Type B pancreatic cell (in vitro differentiated cells): Measurements from ENCODE around the gene DEXI. TPM values are rescaled to one million over a fixed set of nuclear protein-coding genes. Genes with fewer than 3 reads are reported as not detected.
"Not testable (repeated sequence)": the region's sequence is repeated elsewhere in the genome, so short reads cannot be mapped to it uniquely, and the experiment has no call there.

Experiments used
- DNase-seq: peaks from one replicate; pipeline ENCODE4 v3.0.0; 2021; ENCODE audit warnings: mixed read lengths; ENCODE audit not compliant: unreplicated experiment; ENCODE audit errors: extremely low spot score
- H3K27ac Mint-ChIP-seq: 2 replicates; pipeline ENCODE4 v1.8.0; 2021; ENCODE audit warnings: mild to moderate bottlenecking, mixed read lengths
- H3K27me3 Mint-ChIP-seq: 2 replicates; pipeline ENCODE4 v1.8.0; 2021; ENCODE audit warnings: mixed read lengths
- H3K36me3 Mint-ChIP-seq: 2 replicates; pipeline ENCODE4 v1.8.0; 2021; ENCODE audit warnings: mixed read lengths
- H3K4me1 Mint-ChIP-seq: one replicate; pipeline ENCODE4 v1.8.0; 2021; ENCODE audit warnings: mixed read lengths; ENCODE audit not compliant: unreplicated experiment
- H3K4me3 Mint-ChIP-seq: 2 replicates; pipeline ENCODE4 v1.8.0; 2021; ENCODE audit warnings: mild to moderate bottlenecking, mixed read lengths
- H3K9me3 Mint-ChIP-seq: 2 replicates; pipeline ENCODE4 v1.8.0; 2021; ENCODE audit warnings: mixed read lengths
- CTCF ChIP-seq: fragments of 200-600 bp; sonication (generic); conservative IDR thresholded peaks from 2 replicates; pipeline ENCODE4 v1.5.0; 2021; ENCODE audit warnings: antibody characterized with exemption, mild to moderate bottlenecking
- total RNA-seq: library from RNA; stranded (reverse); gene quantifications from 2 replicates; pipeline ENCODE4 v1.2.1, GENCODE V29; 2021; ENCODE audit warnings: low replicate concordance

Gene DEXI
- total RNA-seq, 1 donor from 2014 or later = 37.7 TPM

- H3K4me3 Mint-ChIP-seq = no peak overlapping the region
- no peaks in the 10 kb centered on the region for H3K27me3 Mint-ChIP-seq
- no peaks in the 10 kb centered on the region for H3K9me3 Mint-ChIP-seq
- no peak for DNase-seq
- H3K4me1 Mint-ChIP-seq = peaks cover 31% of the 10 kb centered on the region
- TF ChIP-seq CTCF = no peak
- no peak overlapping the region for H3K27ac Mint-ChIP-seq
- peaks cover 6% of the 10 kb centered on the region for H3K36me3 Mint-ChIP-seq
These were observed 26.2 kb upstream of the DEXI start for GRCh38 chr16:10968498-10968897.

- no peaks in the 10 kb centered on the region for H3K27me3 Mint-ChIP-seq
- no peak for TF ChIP-seq CTCF
These were observed 25.7 kb upstream of the DEXI start for GRCh38 chr16:10967986-10968385.

GRCh38 chr16:10966559-10966958 is 24.3 kb upstream of the DEXI start:
- H3K9me3 Mint-ChIP-seq, H3K27ac Mint-ChIP-seq, H3K27me3 Mint-ChIP-seq, H3K4me3 Mint-ChIP-seq, DNase-seq, H3K36me3 Mint-ChIP-seq: not testable (repeated sequence)
- peaks cover 18% of the 10 kb centered on the region for H3K4me1 Mint-ChIP-seq

More at GRCh38 chr16:10967986-10968385, 25.7 kb upstream of the DEXI start:
- Mint-ChIP-seq H3K4me1 (peaks cover 27% of the 10 kb centered on the region), H3K36me3 (peaks cover 1% of the 10 kb centered on the region), H3K27ac (no peak overlapping the region), H3K4me3 (no peak overlapping the region), H3K9me3 (no peaks in the 10 kb centered on the region)
- no peak for DNase-seq

- Mint-ChIP-seq H3K4me1 (peaks cover 14% of the 10 kb centered on the region), H3K27me3 (no peaks in the 10 kb centered on the region), H3K9me3 (no peaks in the 10 kb centered on the region), H3K4me3 (no peak overlapping the region), H3K36me3 (no peaks in the 10 kb centered on the region), H3K27ac (no peak overlapping the region)
- no peak for TF ChIP-seq CTCF
- no peak for DNase-seq
These were observed 23.9 kb upstream of the DEXI start for GRCh38 chr16:10966129-10966528.

GRCh38 chr16:10965440-10966061 is 23.3 kb upstream of the DEXI start:
- H3K27ac Mint-ChIP-seq = no peak overlapping the region
- no peak for TF ChIP-seq CTCF
- H3K9me3 Mint-ChIP-seq = no peaks in the 10 kb centered on the region
- H3K4me3 Mint-ChIP-seq = no peak overlapping the region
- H3K27me3 Mint-ChIP-seq = no peaks in the 10 kb centered on the region
- H3K4me1 Mint-ChIP-seq = peaks cover 14% of the 10 kb centered on the region
- DNase-seq = no peak
- H3K36me3 Mint-ChIP-seq = no peaks in the 10 kb centered on the region

GRCh38 chr16:10964891-10965326 is 22.6 kb upstream of the DEXI start:
- H3K36me3 Mint-ChIP-seq = no peaks in the 10 kb centered on the region

More at GRCh38 chr16:10964891-10965326, 22.6 kb upstream of the DEXI start:
- Mint-ChIP-seq H3K27me3 (no peaks in the 10 kb centered on the region), H3K9me3 (no peaks in the 10 kb centered on the region), H3K4me3 (no peak overlapping the region), H3K27ac (no peak overlapping the region), H3K4me1 (peaks cover 14% of the 10 kb centered on the region)
- TF ChIP-seq CTCF = no peak
- DNase-seq = no peak
